GM12875 (cell line): Measurements from ENCODE around the gene STK32A.

ENCODE experiments used
- H3K4me3 ChIP-seq: one replicate; pipeline ENCODE4 v1.5.1; 2011; ENCODE audit warnings: low read depth, low read length, control low read depth
- CTCF ChIP-seq: IDR thresholded peaks from 2 replicates; pipeline ENCODE4 v1.5.1; 2011; ENCODE audit warnings: low read depth, mild to moderate bottlenecking, control low read depth, inconsistent platforms, low read length, moderate library complexity, borderline replicate concordance; ENCODE audit not compliant: insufficient read depth

Gene STK32A

GRCh38 chr5:147303976-147304375 lies 69.2 kb downstream of the STK32A start:
- TF ChIP-seq CTCF, result no peak
- no peak overlapping the region for H3K4me3 ChIP-seq

GRCh38 chr5:147305147-147305546 lies 70.3 kb downstream of the STK32A start:
- TF ChIP-seq CTCF, result no peak
- no peak overlapping the region for H3K4me3 ChIP-seq

- TF ChIP-seq CTCF, result no peak
These were observed 71.5 kb downstream of the STK32A start for GRCh38 chr5:147306351-147306750.

GRCh38 chr5:147307170-147307569 lies 72.3 kb downstream of the STK32A start:
- no peak for TF ChIP-seq CTCF

More at GRCh38 chr5:147306351-147306750, 71.5 kb downstream of the STK32A start:
- H3K4me3 ChIP-seq, result no peak overlapping the region

GRCh38 chr5:147309621-147310020 lies 74.8 kb downstream of the STK32A start:
- TF ChIP-seq CTCF, result no peak
- H3K4me3 ChIP-seq, result no peak overlapping the region

More at GRCh38 chr5:147307170-147307569, 72.3 kb downstream of the STK32A start:
- no peak overlapping the region for H3K4me3 ChIP-seq

GRCh38 chr5:147310059-147310704 lies 75.4 kb downstream of the STK32A start:
- H3K4me3 ChIP-seq, result no peak overlapping the region
- no peak for TF ChIP-seq CTCF

- TF ChIP-seq CTCF, result no peak
- H3K4me3 ChIP-seq, result no peak overlapping the region
These were observed 83.3 kb downstream of the STK32A start for GRCh38 chr5:147317978-147318684.
